ENCODE data around the gene SLC38A8.
A peak's percentile ranks its signal among the peaks of the same experiment; 100 is the strongest.

The SLC38A8 gene

GRCh38 chr16:84042308-84042878, at the start of gene SLC38A8:
Gene SLC38A8, minus strand, starts transcription at chr16:84042795. Its CDS starts 638 bp downstream, at chr16:84042157.
- no peak for DNase-seq

GRCh38 chr16:84091460-84091859, 48.9 kb upstream of the SLC38A8 start:
- DNase-seq, result no peak

GRCh38 chr16:84090211-84090610, 47.6 kb upstream of the SLC38A8 start:
- no peak for DNase-seq

GRCh38 chr16:84088695-84089395, 46.2 kb upstream of the SLC38A8 start:
- no peak for DNase-seq

- no peak for DNase-seq
Observed at GRCh38 chr16:84087466-84088151, 45.0 kb upstream of the SLC38A8 start.

- DNase-seq, result no peak
Observed at GRCh38 chr16:84087001-84087400, 44.4 kb upstream of the SLC38A8 start.

GRCh38 chr16:84086341-84086740, 43.7 kb upstream of the SLC38A8 start:
- no peak for DNase-seq

- DNase-seq, result no peak
Observed at GRCh38 chr16:84085773-84086172, 43.2 kb upstream of the SLC38A8 start.

- no peak for DNase-seq
Observed at GRCh38 chr16:84085271-84085667, 42.7 kb upstream of the SLC38A8 start.

GRCh38 chr16:84084570-84085270, 42.1 kb upstream of the SLC38A8 start:
- DNase-seq, result peak; percentile 30

GRCh38 chr16:84082835-84083569, 40.4 kb upstream of the SLC38A8 start:
- no peak for DNase-seq

- DNase-seq, result no peak
Observed at GRCh38 chr16:84082110-84082509, 39.5 kb upstream of the SLC38A8 start.

GRCh38 chr16:84081446-84081989, 38.9 kb upstream of the SLC38A8 start:
- no peak for DNase-seq

- DNase-seq, result no peak
Observed at GRCh38 chr16:84080813-84081212, 38.2 kb upstream of the SLC38A8 start.

- no peak for DNase-seq
Observed at GRCh38 chr16:84080378-84080777, 37.8 kb upstream of the SLC38A8 start.

- DNase-seq, result no peak
Observed at GRCh38 chr16:84079664-84080063, 37.1 kb upstream of the SLC38A8 start.

- no peak for DNase-seq
Observed at GRCh38 chr16:84075376-84075775, 32.8 kb upstream of the SLC38A8 start.

- no peak for DNase-seq
Observed at GRCh38 chr16:84074721-84075120, 32.1 kb upstream of the SLC38A8 start.

- DNase-seq, result no peak
Observed at GRCh38 chr16:84072014-84072413, 29.4 kb upstream of the SLC38A8 start.

- no peak for DNase-seq
Observed at GRCh38 chr16:84071121-84071520, 28.5 kb upstream of the SLC38A8 start.

- DNase-seq, result no peak
Observed at GRCh38 chr16:84069540-84069939, 26.9 kb upstream of the SLC38A8 start.

GRCh38 chr16:84068783-84069462, 26.3 kb upstream of the SLC38A8 start:
- no peak for DNase-seq
